Measurements from ENCODE around the gene AQP12B.
"Not testable (repeated sequence)": the region's sequence is repeated elsewhere in the genome, so short reads cannot be mapped to it uniquely, and the experiment has no call there.

Gene AQP12B

GRCh38 chr2:240683329-240683979, 769 bp upstream of the AQP12B start:
- DNase-seq = not testable (repeated sequence)

- not testable (repeated sequence) for DNase-seq
Measured at GRCh38 chr2:240680185-240680584, 2.5 kb downstream of the AQP12B start.

- not testable (repeated sequence) for DNase-seq
Measured at GRCh38 chr2:240678909-240679308, 3.8 kb downstream of the AQP12B start.

- not testable (repeated sequence) for DNase-seq
Measured at GRCh38 chr2:240678043-240678442, 4.6 kb downstream of the AQP12B start.

GRCh38 chr2:240675345-240675744, 7.3 kb downstream of the AQP12B start:
- not testable (repeated sequence) for DNase-seq

DNA sequence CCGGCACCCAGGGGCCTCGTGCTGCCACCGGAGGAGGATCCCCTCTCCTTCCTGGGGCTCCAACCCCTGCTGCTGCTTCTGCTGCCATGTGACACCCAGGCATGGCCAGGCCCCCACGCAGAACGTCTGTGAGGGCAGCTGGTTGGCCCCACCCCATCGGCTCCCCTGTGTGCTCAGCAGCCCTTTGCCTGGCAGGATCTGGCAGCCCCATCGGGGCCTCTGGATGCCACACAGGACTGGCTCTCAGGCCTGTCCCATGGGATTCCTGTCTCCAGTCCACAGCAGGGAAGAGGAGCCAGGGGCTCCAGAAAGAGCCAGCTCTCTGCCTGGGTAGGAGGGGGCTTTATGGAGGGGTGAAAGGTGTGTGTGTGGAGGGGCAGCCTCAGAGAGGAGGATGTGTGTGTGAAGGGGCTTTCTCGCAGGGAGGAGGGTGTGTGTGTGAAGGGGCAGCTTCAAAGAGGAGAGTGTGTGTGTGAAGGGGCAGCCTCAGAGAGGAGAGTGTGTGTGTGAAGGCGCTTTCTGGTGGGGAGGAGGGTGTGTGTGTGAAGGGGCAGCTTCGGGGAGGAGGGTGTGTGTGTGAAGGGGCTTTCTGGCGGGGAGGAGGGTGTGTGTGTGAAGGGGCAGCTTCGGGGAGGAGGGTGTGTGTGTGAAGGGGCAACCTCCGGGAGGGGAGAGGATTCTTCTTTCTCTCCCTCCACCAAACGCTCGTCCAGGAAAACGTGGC, 8.1 kb downstream of the AQP12B start:
- DNase-seq = not testable (repeated sequence)

GRCh38 chr2:240672701-240673190, 9.9 kb downstream of the AQP12B start:
- no peak for DNase-seq

DNA sequence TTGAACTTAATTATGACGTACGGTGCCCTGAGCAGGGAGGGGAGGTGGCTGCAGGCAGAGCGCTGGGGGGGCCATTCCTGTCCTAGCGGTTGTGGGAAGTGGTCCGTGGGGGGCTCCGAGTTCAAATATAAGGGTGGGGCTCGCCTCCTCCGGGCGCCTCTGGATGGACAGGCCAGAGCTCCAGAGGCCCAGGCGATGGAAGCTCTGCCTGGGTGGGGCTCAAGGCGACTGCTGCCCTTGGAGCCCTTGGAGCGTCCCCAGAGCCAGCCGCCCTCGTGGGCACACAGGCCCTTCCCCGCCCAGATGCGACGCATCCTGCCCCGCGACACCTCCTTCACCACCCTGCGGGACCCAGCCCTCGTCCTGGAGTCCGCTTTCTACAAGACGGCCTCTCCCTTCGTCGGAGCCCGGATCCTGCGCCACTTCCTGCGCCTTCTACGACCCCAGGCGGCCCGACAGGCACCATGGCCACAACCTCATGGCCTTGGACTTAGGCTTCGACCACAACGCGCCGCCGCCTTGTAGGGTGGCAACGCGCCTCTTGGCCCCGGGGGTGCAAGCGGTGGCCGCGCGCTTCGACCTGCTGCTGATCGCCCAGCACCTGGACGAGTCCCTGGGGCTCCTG, 10.5 kb downstream of the AQP12B start:
- DNase-seq = no peak

DNA sequence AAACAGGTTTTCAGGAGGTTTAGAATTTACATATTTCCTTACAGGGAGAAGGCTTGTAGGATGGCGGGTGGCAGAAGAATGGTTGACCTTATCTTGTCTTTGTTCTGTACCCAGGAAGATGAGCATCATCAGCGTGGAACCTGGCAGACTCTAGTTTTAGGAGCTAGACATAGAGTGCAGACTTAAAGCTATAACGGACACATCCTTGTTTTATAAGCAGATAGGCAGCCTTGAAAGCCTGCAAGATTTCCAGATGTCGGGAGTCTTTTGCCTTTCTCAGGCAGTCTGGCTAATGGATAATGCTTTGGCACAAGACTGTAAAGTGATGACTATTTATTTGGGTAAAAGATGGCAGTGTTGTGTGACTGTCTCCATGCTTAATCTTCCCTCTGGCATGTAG, 11.7 kb downstream of the AQP12B start:
- DNase-seq = no peak

GRCh38 chr2:240670402-240670801, 12.3 kb downstream of the AQP12B start:
- no peak for DNase-seq

- no peak for DNase-seq
Measured at GRCh38 chr2:240664622-240665021, 18.1 kb downstream of the AQP12B start.

DNA sequence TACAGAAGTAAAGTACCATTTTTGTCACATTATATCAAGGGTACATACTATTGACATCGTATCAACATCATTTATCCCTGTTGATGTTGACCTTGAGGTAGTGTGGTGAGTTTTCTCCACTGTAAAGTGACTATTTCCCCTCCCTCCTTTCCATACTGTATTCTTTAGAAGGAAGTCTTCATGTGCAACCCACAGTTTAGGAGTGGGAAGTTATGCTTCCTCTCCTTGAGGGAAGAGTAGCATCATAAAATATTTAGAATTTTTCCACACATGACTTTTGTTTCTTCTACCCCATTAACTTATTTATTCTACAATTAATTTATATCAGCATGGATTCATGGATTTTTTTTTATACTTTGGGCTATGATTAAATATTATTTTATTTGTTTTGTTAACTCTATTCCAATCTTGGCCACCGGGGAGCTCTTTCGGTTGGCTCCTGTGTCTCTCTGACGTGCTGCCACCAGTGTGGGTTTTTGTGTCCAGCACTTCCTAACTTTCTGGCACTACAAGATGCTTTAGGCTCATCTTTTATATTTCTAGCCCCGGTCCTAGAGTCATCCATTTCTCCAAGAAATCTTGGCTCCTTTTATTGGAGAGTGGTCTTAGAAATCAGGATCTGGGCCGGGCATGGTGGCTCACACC, 19.0 kb downstream of the AQP12B start:
- DNase-seq = no peak

GRCh38 chr2:240662681-240663080, 20.0 kb downstream of the AQP12B start:
- no peak for DNase-seq

DNA sequence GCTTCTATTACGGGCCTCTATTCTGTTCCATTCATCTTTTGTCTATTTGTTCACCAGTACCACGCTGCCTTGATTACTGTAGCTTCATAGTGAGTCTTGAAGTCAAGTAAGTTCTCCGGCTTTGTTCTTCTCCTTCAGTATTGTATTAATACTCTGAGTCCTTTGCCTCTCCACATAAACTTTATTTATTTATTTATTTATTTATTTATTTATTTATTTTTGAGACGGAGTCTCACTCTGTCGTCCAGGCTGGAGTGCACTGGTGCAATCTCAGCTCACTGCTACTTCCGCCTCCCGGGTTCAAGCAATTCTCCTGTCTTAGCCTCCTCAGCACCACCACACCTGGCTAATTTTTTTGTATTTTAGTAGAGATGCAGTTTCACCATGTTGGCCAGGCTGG, 22.8 kb downstream of the AQP12B start:
- not testable (repeated sequence) for DNase-seq

DNA sequence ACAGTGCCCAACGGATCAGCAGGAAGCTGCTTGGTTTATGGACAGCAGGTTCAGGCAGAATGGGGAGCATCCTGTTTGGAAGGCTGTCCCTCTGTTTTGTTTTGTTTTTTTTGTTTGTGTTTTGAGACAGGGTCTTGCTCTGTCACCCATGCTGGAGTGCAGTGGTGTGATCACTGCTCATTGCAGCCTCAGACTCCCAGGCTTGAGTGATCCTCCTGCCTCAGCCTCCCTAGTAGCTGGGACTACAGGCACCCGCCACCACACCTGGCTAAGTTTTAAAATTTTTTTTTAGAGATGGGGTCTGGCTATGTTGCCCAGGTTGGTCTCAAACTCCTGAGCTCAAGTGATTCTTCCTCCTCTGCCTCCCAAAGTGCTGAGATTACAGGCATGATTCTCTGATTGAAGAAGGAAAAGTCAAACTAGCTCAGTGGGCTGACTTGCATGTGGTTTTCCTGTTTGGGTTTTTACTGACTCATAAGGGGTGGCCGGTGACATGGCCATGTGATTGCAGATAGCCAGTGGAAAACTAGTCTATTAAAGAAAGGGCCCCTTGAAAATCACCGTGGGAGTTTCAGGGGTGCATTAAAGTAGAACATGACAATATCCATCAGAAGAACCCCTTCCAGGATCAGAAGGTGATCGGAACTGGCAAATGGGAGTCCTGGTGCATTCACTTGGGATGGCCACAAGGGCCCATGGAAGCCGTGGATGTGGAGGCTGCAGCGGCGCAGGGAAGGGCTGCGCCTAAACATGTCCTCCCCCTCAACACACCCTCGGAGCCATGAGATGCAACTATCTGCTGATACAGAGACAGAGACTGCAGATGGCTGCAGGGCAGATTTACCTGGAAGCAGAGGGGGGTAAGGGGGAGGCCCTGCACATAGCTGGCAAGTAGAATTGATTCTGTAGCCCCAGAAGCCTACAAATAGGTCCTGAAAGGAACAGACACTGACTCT, 26.5 kb downstream of the AQP12B start:
- no peak for DNase-seq

DNA sequence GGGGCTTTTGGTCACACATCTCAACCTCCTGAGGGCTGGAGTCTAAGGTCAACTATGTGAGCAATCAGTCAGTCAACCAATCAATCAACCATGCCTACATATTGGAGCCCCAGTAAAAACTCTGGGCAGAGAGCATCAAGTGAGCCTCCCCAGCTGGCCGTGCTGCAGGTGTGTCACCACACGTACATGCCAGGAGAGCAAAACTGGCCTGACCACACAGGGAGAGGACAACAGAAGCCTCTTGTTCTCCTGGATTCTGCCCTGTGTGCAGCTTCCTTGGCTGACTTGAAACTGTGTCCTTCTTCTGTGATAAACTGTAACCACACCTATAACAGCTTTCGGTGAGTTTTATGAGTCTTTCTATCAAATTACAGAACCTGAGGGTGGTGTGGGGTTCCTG, 31.5 kb downstream of the AQP12B start:
- DNase-seq = no peak

- no peak for DNase-seq
Measured at GRCh38 chr2:240650254-240650965, 32.3 kb downstream of the AQP12B start.

GRCh38 chr2:240649331-240649730, 33.4 kb downstream of the AQP12B start:
- DNase-seq = no peak

DNA sequence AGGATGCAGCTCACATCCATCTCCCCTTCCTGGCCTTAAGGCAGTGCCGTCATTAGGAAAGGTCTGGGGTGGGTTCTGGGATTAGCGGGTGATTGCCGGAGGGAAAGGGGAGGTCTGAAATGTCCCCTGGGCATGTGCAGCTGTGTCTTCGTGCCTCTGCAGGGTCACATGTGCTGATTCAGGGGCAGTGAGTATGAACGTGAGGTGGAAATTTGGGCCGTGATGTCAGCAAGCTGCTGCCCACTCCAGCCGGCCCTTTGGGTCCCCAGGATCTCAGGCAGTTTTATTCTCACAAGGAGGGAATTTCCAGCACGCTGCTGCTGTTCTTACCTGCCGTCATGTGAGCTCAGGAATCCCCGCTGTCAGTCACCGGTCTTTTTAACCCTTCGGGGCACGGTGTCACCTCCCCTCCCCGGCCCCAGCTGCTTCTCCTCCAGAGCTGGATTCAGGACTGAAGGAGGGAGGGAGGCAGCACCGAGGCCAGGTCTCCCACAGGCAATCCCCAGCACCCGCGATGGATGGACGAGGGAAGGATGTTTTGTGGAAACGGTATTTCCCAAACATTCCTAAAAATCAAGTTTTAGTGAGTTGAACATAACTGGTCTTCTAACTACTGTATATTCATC, 33.9 kb downstream of the AQP12B start:
- no peak for DNase-seq

DNA sequence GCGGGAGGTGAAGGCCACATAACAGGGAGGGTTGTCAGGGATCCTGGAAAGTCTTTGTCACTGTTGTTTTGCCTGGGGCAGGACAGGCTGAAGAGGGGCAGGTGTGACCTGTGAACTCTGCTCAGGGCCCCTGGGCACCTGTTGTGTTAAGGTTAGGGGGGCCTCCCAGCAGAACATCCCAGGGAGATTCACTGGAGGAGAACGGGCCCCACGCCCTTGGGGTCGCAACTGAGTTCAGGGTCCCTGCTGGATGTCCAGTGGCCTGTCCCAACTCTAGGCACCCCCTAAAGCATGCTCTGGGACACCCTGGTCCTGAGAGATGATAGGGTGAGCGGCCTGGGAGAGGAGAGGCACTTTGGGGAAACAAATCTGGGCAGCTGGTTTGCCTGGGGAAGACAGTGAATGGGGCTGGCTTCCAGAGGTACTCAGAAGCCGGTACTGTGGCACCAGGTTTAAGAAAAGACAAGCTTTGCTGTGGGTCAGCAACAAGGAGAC, 34.5 kb downstream of the AQP12B start:
- no peak for DNase-seq

Data from stimulated activated CD4-positive, alpha-beta T cell treated with anti-CD3 and anti-CD28 coated beads, Interleukin-12 subunit alpha, Interleukin-12 subunit beta, amount 100 ng/mL, for 4 hours (primary cell).